Activated CD4-positive, alpha-beta T cell treated with anti-CD3 and anti-CD28 coated beads, Interleukin-2, Interleukin-6, amounts not matched to agents 100 ng/mL and 50 ng/mL, durations not matched to agents 16 hours and 8 hours (primary cell): Measurements from ENCODE around the gene WDR83.
"Not testable (repeated sequence)": the region's sequence is repeated elsewhere in the genome, so short reads cannot be mapped to it uniquely, and the experiment has no call there.

ENCODE experiments used
- DNase-seq: peaks from one replicate; pipeline ENCODE4 v3.0.0-alpha.2; 2020

Gene WDR83

GRCh38 chr19:12666265-12667048 lies at the start of gene WDR83, which contains the start of gene MAN2B1:
Gene WDR83 (plus strand): TSS chr19:12666807. CDS start chr19:12669791, 2,984 bp downstream.
Gene MAN2B1 (minus strand): TSS chr19:12666742. CDS start chr19:12666701, 41 bp downstream.
- DNase-seq, result peak; percentile 84

GRCh38 chr19:12617646-12618045 lies 49.0 kb upstream of the WDR83 start:
- DNase-seq, result no peak

DNA sequence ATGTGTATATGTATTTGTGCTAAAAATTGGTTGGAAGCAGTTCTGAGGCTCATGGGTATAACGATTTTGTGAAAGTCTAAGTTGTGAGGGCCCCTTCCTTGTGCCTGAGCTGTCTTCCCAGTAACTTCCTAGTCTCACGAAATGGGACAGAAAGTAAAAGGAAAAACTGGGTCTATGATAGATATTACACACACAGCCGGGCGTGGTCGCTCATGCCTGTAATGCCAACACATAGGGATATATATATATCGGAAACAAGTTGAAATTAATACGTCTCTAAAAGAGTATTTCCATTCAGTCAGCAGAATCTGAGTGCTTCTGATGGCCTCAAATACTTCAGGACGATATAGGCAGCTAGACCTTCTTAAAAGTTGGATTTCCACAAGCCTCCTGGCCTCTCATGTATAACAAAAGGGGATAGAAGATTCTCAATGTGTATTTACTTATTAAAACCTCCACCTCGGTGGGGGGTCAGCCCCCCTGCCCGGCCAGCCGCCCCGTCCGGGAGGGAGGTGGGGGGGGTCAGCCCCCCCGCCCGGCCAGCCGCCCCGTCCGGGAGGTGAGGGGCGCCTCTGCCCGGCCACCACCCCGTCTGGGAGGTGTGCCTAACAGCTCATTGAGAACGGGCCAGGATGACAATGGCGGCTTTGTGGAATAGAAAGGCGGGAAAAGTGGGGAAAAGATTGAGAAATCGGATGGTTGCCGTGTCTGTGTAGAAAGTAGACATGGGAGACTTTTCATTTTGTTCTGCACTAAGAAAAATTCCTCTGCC lies 45.2 kb upstream of the WDR83 start:
- not testable (repeated sequence) for DNase-seq

- no peak for DNase-seq
Observed at GRCh38 chr19:12623361-12624031, 43.1 kb upstream of the WDR83 start.

DNA sequence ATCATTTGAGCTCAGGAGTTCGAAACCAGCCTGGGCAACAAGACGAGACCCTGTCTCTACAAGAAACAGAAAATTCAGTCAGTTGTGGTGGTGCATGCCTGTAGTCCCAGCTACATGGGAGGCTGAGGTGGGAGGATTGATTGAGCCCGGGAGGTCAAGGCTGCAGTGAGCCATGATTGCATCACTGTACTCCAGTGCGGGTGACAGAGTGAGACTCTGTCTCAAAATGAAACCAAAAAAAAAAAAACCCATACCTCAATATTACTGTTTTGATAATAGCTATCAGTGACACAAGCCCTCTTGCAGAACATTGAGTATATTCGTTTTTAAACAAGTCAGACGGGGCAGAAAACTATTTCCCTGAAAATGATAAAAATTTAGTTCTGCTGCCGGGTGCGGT lies 39.6 kb upstream of the WDR83 start:
- no peak for DNase-seq

DNA sequence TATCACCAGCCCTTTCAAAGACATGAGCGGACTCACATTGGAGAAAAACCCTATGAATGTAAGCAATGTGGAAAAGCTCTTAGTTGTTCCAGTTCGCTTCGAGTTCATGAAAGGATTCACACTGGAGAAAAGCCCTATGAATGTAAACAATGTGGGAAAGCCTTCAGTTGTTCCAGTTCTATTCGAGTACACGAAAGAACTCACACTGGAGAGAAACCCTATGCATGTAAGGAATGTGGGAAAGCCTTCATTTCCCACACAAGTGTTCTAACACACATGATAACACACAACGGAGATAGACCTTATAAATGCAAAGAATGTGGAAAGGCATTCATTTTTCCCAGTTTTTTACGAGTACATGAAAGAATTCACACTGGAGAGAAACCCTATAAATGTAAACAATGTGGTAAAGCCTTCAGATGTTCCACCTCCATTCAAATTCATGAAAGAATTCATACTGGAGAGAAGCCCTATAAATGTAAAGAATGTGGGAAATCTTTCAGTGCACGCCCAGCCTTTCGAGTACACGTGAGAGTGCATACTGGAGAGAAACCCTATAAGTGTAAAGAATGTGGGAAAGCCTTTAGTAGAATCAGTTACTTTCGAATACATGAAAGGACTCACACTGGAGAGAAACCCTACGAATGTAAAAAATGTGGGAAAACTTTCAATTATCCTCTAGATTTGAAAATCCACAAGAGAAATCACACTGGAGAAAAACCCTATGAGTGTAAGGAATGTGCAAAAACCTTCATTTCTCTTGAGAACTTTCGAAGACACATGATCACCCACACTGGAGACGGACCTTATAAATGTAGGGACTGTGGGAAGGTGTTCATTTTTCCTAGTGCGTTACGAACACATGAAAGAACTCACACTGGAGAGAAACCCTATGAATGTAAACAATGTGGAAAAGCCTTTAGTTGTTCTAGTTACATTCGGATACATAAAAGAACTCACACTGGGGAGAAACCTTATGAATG lies 38.3 kb upstream of the WDR83 start:
- no peak for DNase-seq

- DNase-seq, result no peak
Observed at GRCh38 chr19:12629215-12629614, 37.4 kb upstream of the WDR83 start.

DNA sequence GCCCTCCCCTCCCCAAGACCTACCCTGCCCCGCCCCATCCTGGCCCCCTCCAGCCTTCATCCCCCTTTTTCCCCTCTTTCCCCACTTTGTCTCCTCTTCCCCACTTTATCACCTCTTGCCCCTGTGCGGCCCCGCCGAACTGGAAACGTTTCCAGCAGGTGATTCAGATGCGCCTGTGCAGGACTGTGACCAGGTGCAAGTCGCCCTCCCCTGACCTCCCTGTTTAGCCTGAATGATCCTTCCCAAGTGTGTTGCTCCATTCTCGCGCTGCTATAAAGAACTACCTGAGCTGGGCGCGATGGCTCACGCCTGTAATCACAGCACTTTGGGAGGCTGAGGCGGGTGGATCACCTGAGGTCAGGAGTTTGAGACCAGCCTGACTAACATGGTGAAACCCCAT lies 30.0 kb upstream of the WDR83 start:
- no peak for DNase-seq

DNA sequence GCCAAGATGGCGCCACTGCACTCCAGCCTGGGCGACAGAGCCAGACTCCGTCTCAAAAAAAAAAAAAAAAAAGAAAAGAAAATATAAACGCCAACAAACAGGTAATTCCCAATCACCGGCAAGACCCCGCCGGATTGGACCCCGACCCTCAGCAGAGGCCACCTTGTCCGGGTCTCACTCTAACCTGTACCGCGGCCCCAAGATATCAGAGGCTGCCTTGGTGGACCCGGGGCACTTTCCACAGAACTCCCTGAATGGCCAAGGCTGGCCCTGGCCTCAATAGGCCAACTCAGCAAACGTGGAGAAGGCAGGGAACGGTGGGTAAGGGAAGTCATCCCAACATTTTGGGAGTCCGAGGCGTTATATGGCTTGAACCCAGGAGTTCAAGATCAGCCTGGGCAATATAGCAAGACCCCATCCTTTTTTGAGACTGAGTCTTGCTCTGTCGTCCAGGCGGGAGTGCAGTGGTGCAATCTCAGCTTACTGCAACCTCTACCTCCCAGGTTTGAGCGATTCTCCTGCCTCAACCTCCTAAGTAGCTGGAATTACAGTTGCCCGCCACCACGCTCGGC lies 27.9 kb upstream of the WDR83 start:
- DNase-seq, result no peak

- DNase-seq, result peak; percentile 91
Observed at GRCh38 chr19:12639901-12640613, 26.6 kb upstream of the WDR83 start.

DNA sequence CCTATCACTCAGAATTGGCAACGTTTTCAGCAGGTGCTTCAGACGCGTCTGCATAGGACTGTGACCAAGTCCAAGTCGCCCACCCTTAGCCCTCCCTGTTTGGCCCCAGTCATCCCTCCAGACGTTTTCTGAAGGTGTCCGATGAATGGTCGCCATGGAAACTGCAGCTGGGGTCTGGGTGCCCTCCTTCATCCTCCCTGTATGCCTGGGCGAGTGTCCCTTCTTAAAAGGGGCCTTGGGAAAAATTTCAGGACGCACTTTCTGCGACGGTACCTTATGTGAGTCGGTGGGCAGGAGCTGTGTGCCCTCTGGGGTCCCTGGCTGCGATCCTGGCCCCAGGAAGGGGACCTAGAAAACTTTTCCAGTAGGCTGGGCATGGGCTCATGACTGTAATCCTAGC lies 25.2 kb upstream of the WDR83 start:
- no peak for DNase-seq

GRCh38 chr19:12642506-12642905 lies 24.1 kb upstream of the WDR83 start:
- no peak for DNase-seq

DNA sequence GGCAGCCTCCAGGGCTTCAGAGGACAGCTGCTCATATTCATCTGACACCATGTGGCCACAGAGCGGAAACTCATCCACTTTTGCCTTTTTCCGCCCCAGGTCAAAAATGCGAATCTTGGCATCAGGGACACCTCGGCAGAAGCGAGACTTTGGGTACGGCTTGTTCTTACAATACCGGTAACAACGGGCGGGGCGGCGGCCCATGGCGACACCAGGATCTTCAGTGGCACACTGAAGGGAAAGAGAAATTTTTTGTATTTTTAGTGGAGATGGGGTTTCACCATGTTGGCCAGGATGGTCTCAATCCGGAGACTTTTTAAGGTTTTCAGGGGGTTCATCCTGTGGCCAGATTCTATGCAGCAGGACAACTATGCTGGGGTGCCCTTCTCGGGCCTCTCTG lies 22.9 kb upstream of the WDR83 start:
- not testable (repeated sequence) for DNase-seq

DNA sequence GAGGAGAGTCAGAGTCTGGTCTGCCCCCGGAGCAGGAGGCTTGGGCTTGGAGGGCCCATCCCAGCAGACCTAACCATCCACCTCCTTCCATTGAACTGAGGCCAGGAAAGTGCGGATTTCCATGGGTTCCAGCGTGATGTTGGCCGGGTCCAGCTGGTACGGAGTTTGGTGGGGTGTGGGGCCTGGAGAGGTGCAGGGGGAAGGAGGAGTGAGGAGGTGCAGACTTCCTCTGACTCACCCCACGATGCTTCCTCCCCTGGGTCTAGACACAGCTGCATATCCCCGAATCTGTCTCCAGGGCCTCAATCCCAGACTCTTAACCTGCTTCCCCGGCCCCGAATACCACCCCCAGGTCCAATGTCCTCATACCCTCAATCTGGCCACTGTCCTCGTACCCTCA lies 20.1 kb upstream of the WDR83 start:
- no peak for DNase-seq

DNA sequence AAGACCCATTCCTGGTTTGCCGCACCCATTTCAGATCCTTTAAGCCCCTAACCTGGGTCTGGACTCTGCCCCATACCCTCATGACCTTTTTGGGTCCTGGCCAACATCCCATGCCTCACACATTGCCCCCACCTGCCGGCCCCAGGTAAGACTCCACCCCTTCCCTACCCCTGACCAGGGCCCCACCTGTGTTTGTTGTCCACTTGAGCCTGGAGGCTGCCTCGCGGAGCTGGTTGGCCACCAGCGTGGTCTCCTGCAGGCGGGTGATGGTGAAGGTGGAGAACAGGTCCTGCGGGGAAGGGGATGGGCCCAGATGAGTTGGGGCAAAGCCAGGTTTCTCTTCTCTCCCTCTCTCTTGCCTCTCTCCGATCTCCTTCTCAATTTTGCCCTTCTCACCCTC lies 19.6 kb upstream of the WDR83 start:
- no peak for DNase-seq

DNA sequence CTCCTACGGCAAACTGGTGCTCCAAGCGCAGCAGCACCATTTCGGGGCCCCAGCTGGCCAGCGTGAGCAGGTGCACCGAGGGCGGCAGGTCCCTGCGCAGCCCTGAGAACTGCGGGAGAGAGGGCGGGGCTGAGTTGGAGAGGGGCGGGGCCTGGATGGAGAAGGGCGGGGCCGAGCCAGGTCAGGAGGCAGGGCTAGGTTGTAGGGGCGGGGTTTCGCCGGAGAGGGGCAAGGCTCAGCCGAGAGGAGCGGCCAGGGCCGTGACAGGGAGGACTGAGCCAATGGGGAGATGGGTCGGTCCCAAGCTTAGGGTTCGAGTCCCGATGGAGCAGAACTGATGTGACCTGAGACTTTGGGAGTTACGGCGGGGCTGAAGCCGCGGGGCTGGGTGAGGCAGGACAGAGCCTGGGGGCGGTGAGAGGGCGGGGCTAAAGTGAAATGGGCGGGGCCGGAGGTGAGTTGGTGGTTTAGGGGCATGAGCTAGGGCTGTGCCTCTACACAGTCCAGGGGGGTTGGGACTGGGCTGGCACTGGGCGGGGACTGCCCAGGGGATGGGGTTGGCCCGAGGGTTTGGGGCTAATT lies 19.0 kb upstream of the WDR83 start:
- DNase-seq, result peak; percentile 45

- no peak for DNase-seq
Observed at GRCh38 chr19:12648088-12648487, 18.5 kb upstream of the WDR83 start.

DNA sequence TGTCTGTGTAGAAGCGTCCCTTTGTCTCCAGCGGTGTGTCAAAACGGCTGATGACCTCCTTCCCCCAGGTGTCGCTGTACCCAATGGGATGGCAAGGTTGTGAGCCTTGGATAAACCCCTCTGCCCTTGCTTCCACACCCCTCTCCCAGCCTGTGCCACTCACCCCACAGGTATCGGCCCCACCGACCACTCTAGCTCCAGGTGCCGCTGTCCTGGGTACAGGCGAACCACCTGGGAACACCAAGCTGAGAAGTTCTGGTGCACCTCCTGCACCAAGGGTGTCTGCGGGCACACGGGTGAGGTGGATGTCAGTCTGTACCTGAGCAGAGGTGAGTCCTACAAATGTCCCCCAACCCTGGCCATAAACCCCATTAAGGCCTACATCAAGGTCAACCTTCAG lies 16.7 kb upstream of the WDR83 start:
- no peak for DNase-seq

DNA sequence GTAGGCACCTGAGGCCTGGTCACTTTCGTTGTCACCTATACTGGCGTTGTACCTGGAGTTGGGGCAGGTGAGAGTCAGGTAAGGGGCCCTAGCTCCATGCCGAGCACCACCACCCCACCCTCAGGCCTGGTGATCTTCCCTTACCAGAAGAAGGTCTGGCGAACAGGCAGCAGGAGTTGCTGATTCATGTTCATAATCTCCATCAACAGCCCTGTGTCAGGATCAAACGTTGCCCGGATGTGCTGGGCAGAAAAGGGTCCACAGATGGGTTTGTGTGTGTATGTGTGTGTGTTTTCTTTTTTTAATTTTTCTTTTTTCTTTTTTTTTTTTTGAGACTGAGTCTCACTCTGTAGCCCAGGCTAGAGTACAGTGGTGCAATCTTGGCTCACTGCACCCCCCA lies 14.4 kb upstream of the WDR83 start:
- DNase-seq, result no peak

DNA sequence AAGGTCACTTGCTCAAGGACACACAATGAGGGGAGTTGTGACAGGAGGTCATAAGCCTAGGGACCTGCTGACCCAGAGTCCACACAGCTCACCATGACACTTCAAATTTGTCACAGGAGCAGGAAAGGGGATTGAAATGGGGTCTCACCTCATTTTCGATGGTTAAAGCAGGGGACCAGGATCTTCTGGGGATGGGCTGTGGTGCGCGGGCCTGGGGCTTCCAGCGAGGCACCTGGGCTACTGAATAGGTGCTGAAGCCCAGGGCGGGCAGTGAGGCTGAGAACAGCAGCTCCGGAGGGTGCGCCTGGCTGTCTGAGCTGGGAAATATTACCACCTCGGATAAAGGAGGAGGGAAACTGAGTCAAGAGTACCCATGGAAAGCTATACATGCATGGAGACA lies 11.1 kb upstream of the WDR83 start:
- DNase-seq, result no peak
